ENCODE results near the gene FSTL1.

- TF ChIP-seq CTCF (IDR thresholded peaks at IDR 0.05 in 2 of 3, conservative IDR thresholded peaks at IDR 0.05 in 1 of 3; ENCODE audit: borderline replicate concordance in 1 of 3, insufficient read depth in 1 of 3, low read depth in 2 of 3, low read length in 2 of 3) (no peak), CBX3 (IDR thresholded peaks at IDR 0.05; ENCODE audit: low read depth) (no peak), YY1 (IDR thresholded peaks at IDR 0.05; ENCODE audit: extremely low read depth, insufficient replicate concordance, low read depth, low read length) (no peak), POLR2AphosphoS5 (IDR thresholded peaks at IDR 0.05; ENCODE audit: low read depth, low read length) (no peak), POLR2A (IDR thresholded peaks at IDR 0.05; ENCODE audit: borderline replicate concordance, extremely low read depth, insufficient read depth, insufficient read length) (no peak), MAX (IDR thresholded peaks at IDR 0.05) (no peak), EZH2 (IDR thresholded peaks at IDR 0.05) (no peak), REST (IDR thresholded peaks at IDR 0.05; ENCODE audit: low read depth) (no peak), EZH2phosphoT487 (IDR thresholded peaks at IDR 0.05; ENCODE audit: borderline replicate concordance) (no peak), RAD21 (IDR thresholded peaks at IDR 0.05; ENCODE audit: low read depth) (no peak), ZNF274 (IDR thresholded peaks at IDR 0.05; ENCODE audit: low read depth, low read length) (no peak), ATF3 (IDR thresholded peaks at IDR 0.05) (no peak)
Measured at GRCh38 chr3:120381503-120381902, 69.3 kb downstream of the FSTL1 start.

Data from HCT116 (cell line).